Small intestine (tissue), 7 donors: ENCODE measurements around the gene CRMP1. TPM values are rescaled to one million over a fixed set of nuclear protein-coding genes. Genes with fewer than 3 reads are reported as not detected.

Experiments
- DNase-seq, 2 donors: peaks; one replicate each; pipeline versions ENCODE4 v3.0.0 to v3.0.0-alpha.2; 2013
- FAIRE-seq: peaks from 2 replicates; lab custom pipeline; 2012; peaks lifted over from hg19 to GRCh38; lab: Jason Lieb, UNC
- H3K27ac ChIP-seq, 3 donors: one replicate each; pipeline ENCODE4 v1.5.1; 2013; ENCODE audit warnings: low read length in 2 of 3, mild to moderate bottlenecking in 2 of 3, control low read depth in 1 of 3, inconsistent platforms in 1 of 3, low read depth in 1 of 3, moderate library complexity in 1 of 3
- H3K27me3 ChIP-seq, 3 donors: one replicate each; pipeline ENCODE4 v1.6.1; 2013; ENCODE audit warnings: low read length in 3 of 3, inconsistent platforms in 1 of 3; ENCODE audit not compliant: control insufficient read depth in 3 of 3, insufficient read depth in 3 of 3
- H3K36me3 ChIP-seq, 3 donors: one replicate each; pipeline ENCODE4 v1.6.1; 2013; ENCODE audit warnings: low read length in 3 of 3, inconsistent platforms in 1 of 3, low read depth in 1 of 3, mild to moderate bottlenecking in 1 of 3, moderate library complexity in 1 of 3; ENCODE audit not compliant: control insufficient read depth in 3 of 3, insufficient read depth in 2 of 3
- H3K4me1 ChIP-seq, 3 donors: one replicate each; pipeline ENCODE4 v1.6.1; 2013; ENCODE audit warnings: low read length in 2 of 3, inconsistent platforms in 1 of 3, low read depth in 1 of 3, mild to moderate bottlenecking in 1 of 3, moderate library complexity in 1 of 3; ENCODE audit not compliant: control insufficient read depth in 3 of 3, insufficient read depth in 2 of 3
- H3K4me3 ChIP-seq, 3 donors: one replicate each; pipeline ENCODE4 v1.5.1; 2013; ENCODE audit warnings: low read length in 3 of 3, control low read depth in 1 of 3, inconsistent platforms in 1 of 3, low read depth in 1 of 3, mild to moderate bottlenecking in 1 of 3, moderate library complexity in 1 of 3
- H3K9me3 ChIP-seq, 2 donors: one replicate each; pipeline ENCODE4 v1.6.1; 2013; ENCODE audit warnings: low read depth in 1 of 2, low read length in 1 of 2; ENCODE audit not compliant: control insufficient read depth in 2 of 2, insufficient read depth in 1 of 2
- WGBS, 3 donors: extraction: QIAGEN DNeasy Blood & Tissue Kit; methylation state at CpG; one replicate each; pipeline ENCODE4 v1.1.7; 2013; 5-methylcytosine and 5-hydroxymethylcytosine counted together
- polyA plus RNA-seq, 4 donors: library from polyadenylated mRNA; stranded (reverse) in 3 of 4; unstranded in 1 of 4; fragments of 200-250 nt in 3 of 4; fragments of 120-200 nt in 1 of 4; gene quantifications; one replicate each; pipeline versions ENCODE4 v1.2.1 to v1.2.3, GENCODE V29; 2013
- donor health status: healthy with polysubstance abuse.
- donor health status: control.
- donor health status: control.
- donor health status: Bipolar disorder and iron deficiency.
- donor health status: healthy.

The CRMP1 gene
- polyA plus RNA-seq, 4 donors: 0.22 to 9.1 (median 3.9) TPM

GRCh38 chr4:5782829-5783476, 109.9 kb downstream of the CRMP1 start:
- Histone ChIP-seq H3K36me3 (peaks cover 0 to 2% (median 0%) of the 10 kb centered on the region in 3 donors), H3K27ac (no peak overlapping the region), H3K27me3 (no peaks in the 10 kb centered on the region), H3K4me1 (no peaks in the 10 kb centered on the region), H3K4me3 (no peak overlapping the region), H3K9me3 (no peaks in the 10 kb centered on the region)
- no peak for DNase-seq
- WGBS, 3 donors: 75 to 90% (median 75%) methylated on average over 6 of the region's 6 CpGs
- FAIRE-seq: no peak

GRCh38 chr4:5781691-5782090, 111.2 kb downstream of the CRMP1 start:
- WGBS, 3 donors: 60 to 76% (median 70%) methylated on average over 3 of the region's 3 CpGs
- no peak for FAIRE-seq
- no peaks in the 10 kb centered on the region for H3K4me1 ChIP-seq

DNA sequence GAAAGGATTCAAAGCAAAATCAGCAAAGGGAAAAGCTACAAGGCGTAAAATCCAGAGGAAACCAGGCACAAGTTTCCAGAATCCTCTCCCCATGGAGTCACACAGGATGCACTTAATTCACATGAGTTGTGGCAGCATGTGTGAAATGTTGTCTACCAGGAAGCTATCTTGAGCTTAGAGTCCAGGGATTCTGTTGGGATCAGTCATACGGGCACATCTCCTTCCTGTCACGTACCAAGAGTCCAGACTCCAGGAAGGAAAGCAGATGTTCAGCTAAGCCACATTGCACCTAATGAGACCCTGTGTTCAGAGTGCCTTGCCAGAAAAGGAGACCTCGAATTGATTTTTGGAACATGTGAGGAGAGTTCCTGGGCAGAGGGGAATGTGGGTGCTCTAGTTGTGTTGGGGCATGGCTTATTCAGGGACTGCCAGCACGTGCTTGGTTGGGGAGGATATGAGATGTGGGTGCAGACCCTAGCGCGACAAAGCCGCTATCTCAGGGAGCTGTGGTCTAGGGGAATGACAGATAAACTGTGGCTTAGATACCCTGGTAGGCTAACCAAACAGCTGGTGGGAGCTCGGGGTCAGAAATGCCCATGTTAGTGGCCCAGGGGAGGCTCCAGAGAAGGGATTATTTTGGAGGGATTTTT, 111.9 kb downstream of the CRMP1 start:
- Histone ChIP-seq H3K27me3 (no peaks in the 10 kb centered on the region), H3K4me3 (no peak overlapping the region), H3K36me3 (peaks cover 0 to 2% (median 0%) of the 10 kb centered on the region in 3 donors), H3K9me3 (peaks cover 0 to 7% of the 10 kb centered on the region in 2 donors), H3K27ac (no peak overlapping the region), H3K4me1 (no peaks in the 10 kb centered on the region)
- FAIRE-seq (no peak), DNase-seq (no peak)
- WGBS, 3 donors: 75 to 88% (median 82%) methylated on average over 9 of the region's 9 CpGs

More at GRCh38 chr4:5781691-5782090, 111.2 kb downstream of the CRMP1 start:
- peaks cover 0 to 4% of the 10 kb centered on the region in 2 donors for H3K9me3 ChIP-seq
- no peak overlapping the region for H3K4me3 ChIP-seq
- no peaks in the 10 kb centered on the region for H3K27me3 ChIP-seq
- no peak overlapping the region for H3K27ac ChIP-seq
- H3K36me3 ChIP-seq: peaks cover 0 to 2% (median 0%) of the 10 kb centered on the region in 3 donors
- DNase-seq: no peak

DNA sequence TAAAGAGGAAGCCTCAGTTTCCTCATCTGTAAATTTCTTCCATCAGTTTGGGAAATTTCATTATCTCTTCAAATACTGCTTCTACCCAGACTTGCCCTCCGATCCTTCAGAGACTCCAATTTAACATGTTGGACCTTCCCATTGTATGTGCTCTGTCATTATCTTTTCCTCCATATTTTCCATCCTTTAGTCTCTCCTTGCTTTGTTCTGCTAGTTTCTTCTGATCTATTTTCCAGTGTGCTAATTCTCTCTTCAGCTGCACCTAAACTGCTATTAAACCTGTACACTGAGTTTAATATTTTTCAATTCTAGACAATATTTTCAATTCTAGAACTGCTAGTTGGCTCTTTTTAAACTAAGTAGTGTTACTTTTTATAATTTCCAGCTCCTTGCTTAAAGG, 116.4 kb downstream of the CRMP1 start:
- peaks cover 0 to 2% (median 0%) of the 10 kb centered on the region in 3 donors for H3K36me3 ChIP-seq
- FAIRE-seq (no peak), DNase-seq (no peak)
- H3K4me1 ChIP-seq: no peaks in the 10 kb centered on the region
- no peaks in the 10 kb centered on the region for H3K27me3 ChIP-seq
- WGBS, 3 donors: 91 to 100% (median 96%) methylated on average over 1 of the region's 1 CpG
- H3K4me3 ChIP-seq: no peak overlapping the region
- no peak overlapping the region for H3K27ac ChIP-seq
- H3K9me3 ChIP-seq: peaks cover 0 to 7% of the 10 kb centered on the region in 2 donors

GRCh38 chr4:5774416-5775036, 118.4 kb downstream of the CRMP1 start:
- WGBS, 3 donors: 56 to 73% (median 60%) methylated on average over 2 of the region's 2 CpGs

DNA sequence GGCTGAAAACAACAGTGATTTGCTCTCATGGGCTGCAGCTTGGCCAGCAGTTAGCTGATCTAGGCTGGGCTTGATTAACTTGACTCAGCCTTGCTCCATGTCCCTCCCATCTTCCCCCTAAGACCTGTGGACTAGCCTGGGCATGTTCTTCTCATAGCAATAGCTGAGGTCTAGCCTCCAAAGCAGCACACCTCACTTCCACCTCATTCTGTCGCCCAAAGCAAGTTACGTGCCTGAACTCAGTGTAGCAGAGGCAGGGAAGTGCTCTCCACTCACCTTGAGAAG, 119.7 kb downstream of the CRMP1 start:
- WGBS, 3 donors: 94 to 97% (median 95%) methylated on average over 2 of the region's 2 CpGs
- Histone ChIP-seq H3K4me3 (no peak overlapping the region), H3K27ac (no peak overlapping the region), H3K36me3 (no peaks in the 10 kb centered on the region), H3K27me3 (no peaks in the 10 kb centered on the region), H3K9me3 (peaks cover 0 to 15% of the 10 kb centered on the region in 2 donors), H3K4me1 (no peaks in the 10 kb centered on the region)
- DNase-seq: no peak
- no peak for FAIRE-seq

More at GRCh38 chr4:5774416-5775036, 118.4 kb downstream of the CRMP1 start:
- no peak for DNase-seq
- no peak overlapping the region for H3K27ac ChIP-seq
- H3K4me3 ChIP-seq: no peak overlapping the region
- no peaks in the 10 kb centered on the region for H3K36me3 ChIP-seq
- peaks cover 0 to 15% of the 10 kb centered on the region in 2 donors for H3K9me3 ChIP-seq
- H3K27me3 ChIP-seq: no peaks in the 10 kb centered on the region
- no peak for FAIRE-seq
- H3K4me1 ChIP-seq: no peaks in the 10 kb centered on the region

GRCh38 chr4:5772528-5773270, 120.2 kb downstream of the CRMP1 start:
- H3K4me1 ChIP-seq: no peaks in the 10 kb centered on the region
- 72 to 86% (median 76%) methylated on average over 9 of the region's 9 CpGs for WGBS, 3 donors
- no peaks in the 10 kb centered on the region for H3K27me3 ChIP-seq
- H3K4me3 ChIP-seq: no peak overlapping the region
- H3K36me3 ChIP-seq: peaks cover 0 to 3% (median 0%) of the 10 kb centered on the region in 3 donors
- H3K27ac ChIP-seq: no peak overlapping the region
- DNase-seq (no peak), FAIRE-seq (no peak)
- peaks cover 0 to 15% of the 10 kb centered on the region in 2 donors for H3K9me3 ChIP-seq
